Measurements from ENCODE around the gene RHOBTB1.

RHOBTB1 gene

GRCh38 chr10:60869652-60870415 lies 74.2 kb downstream of the RHOBTB1 start:
- Histone ChIP-seq H3K4me3 (ENCODE audit: low read length) (no peak overlapping the region), H3K27ac (ENCODE audit: low read depth, low read length) (no peak overlapping the region), H2BK5ac (ENCODE audit: low read length) (no peak overlapping the region), H3K56ac (ENCODE audit: low read length) (no peak overlapping the region), H3K9ac (ENCODE audit: low read length) (no peak overlapping the region), H3K27me3 (ENCODE audit: insufficient read depth, low read length, poor library complexity) (no peaks in the 10 kb centered on the region), H3K4me2 (ENCODE audit: low read length) (no peak overlapping the region), H2AK5ac (ENCODE audit: low read length) (no peak overlapping the region), H3K4me1 (ENCODE audit: control insufficient read depth, low read depth, low read length) (no peaks in the 10 kb centered on the region), H3K23ac (ENCODE audit: low read length) (no peak overlapping the region), H3K79me2 (ENCODE audit: control insufficient read depth, insufficient read depth, low read length) (no peaks in the 10 kb centered on the region), H3K36me3 (ENCODE audit: control insufficient read depth, insufficient read depth, low read length) (no peaks in the 10 kb centered on the region), H4K5ac (ENCODE audit: low read length) (no peak overlapping the region), H3K4ac (ENCODE audit: low read depth, low read length) (no peak overlapping the region), H2BK120ac (ENCODE audit: low read depth, low read length) (no peak overlapping the region), H2BK15ac (replicated peaks; ENCODE audit: low read depth) (no peak overlapping the region), H3K18ac (ENCODE audit: low read length) (no peak overlapping the region), H4K8ac (ENCODE audit: low read depth, low read length) (no peak overlapping the region), H3K79me1 (ENCODE audit: low read length) (no peaks in the 10 kb centered on the region)
- WGBS (ENCODE audit: extremely low coverage, insufficient coverage, low lambda C conversion rate) = no CpG with 5 or more reads among the region's 6 CpGs
- DNase-seq = no peak

GRCh38 chr10:60868946-60869345 lies 75.0 kb downstream of the RHOBTB1 start:
- H3K4me3 ChIP-seq (ENCODE audit: low read length) = no peak overlapping the region
- H3K56ac ChIP-seq (ENCODE audit: low read length) = no peak overlapping the region
- H3K79me2 ChIP-seq (ENCODE audit: control insufficient read depth, insufficient read depth, low read length) = no peaks in the 10 kb centered on the region
- no peaks in the 10 kb centered on the region for H3K4me1 ChIP-seq (ENCODE audit: control insufficient read depth, low read depth, low read length)
- H3K27ac ChIP-seq (ENCODE audit: low read depth, low read length) = no peak overlapping the region
- no peak overlapping the region for H2AK5ac ChIP-seq (ENCODE audit: low read length)
- H3K4me2 ChIP-seq (ENCODE audit: low read length) = no peak overlapping the region
- no peaks in the 10 kb centered on the region for H3K36me3 ChIP-seq (ENCODE audit: control insufficient read depth, insufficient read depth, low read length)
- H3K18ac ChIP-seq (ENCODE audit: low read length) = no peak overlapping the region
- H2BK120ac ChIP-seq (ENCODE audit: low read depth, low read length) = no peak overlapping the region
- H3K4ac ChIP-seq (ENCODE audit: low read depth, low read length) = no peak overlapping the region
- H2BK5ac ChIP-seq (ENCODE audit: low read length) = no peak overlapping the region
- H3K23ac ChIP-seq (ENCODE audit: low read length) = no peak overlapping the region
- no peak overlapping the region for H4K8ac ChIP-seq (ENCODE audit: low read depth, low read length)
- H2BK15ac ChIP-seq (replicated peaks; ENCODE audit: low read depth) = no peak overlapping the region
- H3K27me3 ChIP-seq (ENCODE audit: insufficient read depth, low read length, poor library complexity) = no peaks in the 10 kb centered on the region
- WGBS (ENCODE audit: extremely low coverage, insufficient coverage, low lambda C conversion rate) = no CpG with 5 or more reads among the region's 1 CpG
- no peak overlapping the region for H3K9ac ChIP-seq (ENCODE audit: low read length)
- H4K5ac ChIP-seq (ENCODE audit: low read length) = no peak overlapping the region
- H3K79me1 ChIP-seq (ENCODE audit: low read length) = no peaks in the 10 kb centered on the region
- no peak for DNase-seq

- H3K4me2 ChIP-seq (ENCODE audit: low read length) = no peak overlapping the region
- no peak overlapping the region for H2BK15ac ChIP-seq (replicated peaks; ENCODE audit: low read depth)
- no peak overlapping the region for H3K18ac ChIP-seq (ENCODE audit: low read length)
- no peak overlapping the region for H2BK5ac ChIP-seq (ENCODE audit: low read length)
- no peak overlapping the region for H3K9ac ChIP-seq (ENCODE audit: low read length)
- H3K27ac ChIP-seq (ENCODE audit: low read depth, low read length) = no peak overlapping the region
- no peaks in the 10 kb centered on the region for H3K4me1 ChIP-seq (ENCODE audit: control insufficient read depth, low read depth, low read length)
- H3K27me3 ChIP-seq (ENCODE audit: insufficient read depth, low read length, poor library complexity) = no peaks in the 10 kb centered on the region
- H3K56ac ChIP-seq (ENCODE audit: low read length) = no peak overlapping the region
- H4K5ac ChIP-seq (ENCODE audit: low read length) = no peak overlapping the region
- H3K4me3 ChIP-seq (ENCODE audit: low read length) = no peak overlapping the region
- no peak overlapping the region for H4K8ac ChIP-seq (ENCODE audit: low read depth, low read length)
- no peak overlapping the region for H3K23ac ChIP-seq (ENCODE audit: low read length)
- no CpG with 5 or more reads among the region's 2 CpGs for WGBS (ENCODE audit: extremely low coverage, insufficient coverage, low lambda C conversion rate)
- H2AK5ac ChIP-seq (ENCODE audit: low read length) = no peak overlapping the region
- H2BK120ac ChIP-seq (ENCODE audit: low read depth, low read length) = no peak overlapping the region
- no peaks in the 10 kb centered on the region for H3K79me2 ChIP-seq (ENCODE audit: control insufficient read depth, insufficient read depth, low read length)
- no peaks in the 10 kb centered on the region for H3K36me3 ChIP-seq (ENCODE audit: control insufficient read depth, insufficient read depth, low read length)
- no peak for DNase-seq
- H3K79me1 ChIP-seq (ENCODE audit: low read length) = no peaks in the 10 kb centered on the region
- no peak overlapping the region for H3K4ac ChIP-seq (ENCODE audit: low read depth, low read length)
These were observed 78.7 kb downstream of the RHOBTB1 start for GRCh38 chr10:60865198-60865783.

GRCh38 chr10:60863796-60864195 lies 80.2 kb downstream of the RHOBTB1 start:
- DNase-seq = no peak
- Histone ChIP-seq H2AK5ac (ENCODE audit: low read length) (no peak overlapping the region), H3K79me2 (ENCODE audit: control insufficient read depth, insufficient read depth, low read length) (no peaks in the 10 kb centered on the region), H3K56ac (ENCODE audit: low read length) (no peak overlapping the region), H3K4me3 (ENCODE audit: low read length) (no peak overlapping the region), H3K4me2 (ENCODE audit: low read length) (no peak overlapping the region), H4K5ac (ENCODE audit: low read length) (no peak overlapping the region), H3K18ac (ENCODE audit: low read length) (no peak overlapping the region), H3K4me1 (ENCODE audit: control insufficient read depth, low read depth, low read length) (no peaks in the 10 kb centered on the region), H3K23ac (ENCODE audit: low read length) (no peak overlapping the region), H2BK120ac (ENCODE audit: low read depth, low read length) (no peak overlapping the region), H3K27me3 (ENCODE audit: insufficient read depth, low read length, poor library complexity) (no peaks in the 10 kb centered on the region), H2BK5ac (ENCODE audit: low read length) (no peak overlapping the region), H3K9ac (ENCODE audit: low read length) (no peak overlapping the region), H4K8ac (ENCODE audit: low read depth, low read length) (no peak overlapping the region), H3K36me3 (ENCODE audit: control insufficient read depth, insufficient read depth, low read length) (no peaks in the 10 kb centered on the region), H3K79me1 (ENCODE audit: low read length) (no peaks in the 10 kb centered on the region), H3K27ac (ENCODE audit: low read depth, low read length) (no peak overlapping the region), H2BK15ac (replicated peaks; ENCODE audit: low read depth) (no peak overlapping the region), H3K4ac (ENCODE audit: low read depth, low read length) (no peak overlapping the region)
- no CpG with 5 or more reads among the region's 5 CpGs for WGBS (ENCODE audit: extremely low coverage, insufficient coverage, low lambda C conversion rate)

GRCh38 chr10:60862517-60862916 lies 81.5 kb downstream of the RHOBTB1 start:
- Histone ChIP-seq H2AK5ac (ENCODE audit: low read length) (no peak overlapping the region), H3K56ac (ENCODE audit: low read length) (no peak overlapping the region), H3K27me3 (ENCODE audit: insufficient read depth, low read length, poor library complexity) (no peaks in the 10 kb centered on the region), H3K9ac (ENCODE audit: low read length) (no peak overlapping the region), H4K8ac (ENCODE audit: low read depth, low read length) (no peak overlapping the region), H3K4me3 (ENCODE audit: low read length) (no peak overlapping the region), H3K23ac (ENCODE audit: low read length) (no peak overlapping the region), H2BK120ac (ENCODE audit: low read depth, low read length) (no peak overlapping the region), H3K79me1 (ENCODE audit: low read length) (no peaks in the 10 kb centered on the region), H3K4ac (ENCODE audit: low read depth, low read length) (no peak overlapping the region), H3K36me3 (ENCODE audit: control insufficient read depth, insufficient read depth, low read length) (no peaks in the 10 kb centered on the region), H4K5ac (ENCODE audit: low read length) (no peak overlapping the region), H3K18ac (ENCODE audit: low read length) (no peak overlapping the region), H2BK15ac (replicated peaks; ENCODE audit: low read depth) (no peak overlapping the region), H3K4me2 (ENCODE audit: low read length) (no peak overlapping the region), H3K4me1 (ENCODE audit: control insufficient read depth, low read depth, low read length) (no peaks in the 10 kb centered on the region), H3K27ac (ENCODE audit: low read depth, low read length) (no peak overlapping the region), H3K79me2 (ENCODE audit: control insufficient read depth, insufficient read depth, low read length) (no peaks in the 10 kb centered on the region), H2BK5ac (ENCODE audit: low read length) (no peak overlapping the region)
- DNase-seq = no peak

- Histone ChIP-seq H3K79me2 (ENCODE audit: control insufficient read depth, insufficient read depth, low read length) (no peaks in the 10 kb centered on the region), H3K79me1 (ENCODE audit: low read length) (no peaks in the 10 kb centered on the region), H3K23ac (ENCODE audit: low read length) (no peak overlapping the region), H2BK5ac (ENCODE audit: low read length) (no peak overlapping the region), H2AK5ac (ENCODE audit: low read length) (no peak overlapping the region), H3K27me3 (ENCODE audit: insufficient read depth, low read length, poor library complexity) (no peaks in the 10 kb centered on the region), H3K18ac (ENCODE audit: low read length) (no peak overlapping the region), H3K4ac (ENCODE audit: low read depth, low read length) (no peak overlapping the region), H3K56ac (ENCODE audit: low read length) (no peak overlapping the region), H3K27ac (ENCODE audit: low read depth, low read length) (no peak overlapping the region), H4K8ac (ENCODE audit: low read depth, low read length) (no peak overlapping the region), H3K9ac (ENCODE audit: low read length) (no peak overlapping the region), H2BK120ac (ENCODE audit: low read depth, low read length) (no peak overlapping the region), H3K4me3 (ENCODE audit: low read length) (no peak overlapping the region), H4K5ac (ENCODE audit: low read length) (no peak overlapping the region), H2BK15ac (replicated peaks; ENCODE audit: low read depth) (no peak overlapping the region), H3K4me1 (ENCODE audit: control insufficient read depth, low read depth, low read length) (no peaks in the 10 kb centered on the region), H3K36me3 (ENCODE audit: control insufficient read depth, insufficient read depth, low read length) (no peaks in the 10 kb centered on the region), H3K4me2 (ENCODE audit: low read length) (no peak overlapping the region)
- no CpG with 5 or more reads among the region's 2 CpGs for WGBS (ENCODE audit: extremely low coverage, insufficient coverage, low lambda C conversion rate)
- DNase-seq = no peak
These were observed 87.6 kb downstream of the RHOBTB1 start for GRCh38 chr10:60856405-60856804.

Measured in mesendoderm (in vitro differentiated cells).